SW 1271 (cell line): ENCODE results near the gene NPR2.
A peak's percentile ranks its signal among the peaks of the same experiment; 100 is the strongest.

ENCODE experiments used
- DNase-seq, 2 experiments: peaks; one replicate each; lab custom pipeline; 2025; lab: John Stamatoyannopoulos, UW

The NPR2 gene

GRCh38 chr9:35791297-35791921 is at the start of gene NPR2:
Gene NPR2 (plus strand): TSS chr9:35791591. CDS start chr9:35792409, 818 bp downstream.
- DNase-seq: no peak

GRCh38 chr9:35741740-35742139 is 49.7 kb upstream of the NPR2 start:
- no peak for DNase-seq

GRCh38 chr9:35743452-35743851 is 47.9 kb upstream of the NPR2 start:
- DNase-seq: no peak

DNA sequence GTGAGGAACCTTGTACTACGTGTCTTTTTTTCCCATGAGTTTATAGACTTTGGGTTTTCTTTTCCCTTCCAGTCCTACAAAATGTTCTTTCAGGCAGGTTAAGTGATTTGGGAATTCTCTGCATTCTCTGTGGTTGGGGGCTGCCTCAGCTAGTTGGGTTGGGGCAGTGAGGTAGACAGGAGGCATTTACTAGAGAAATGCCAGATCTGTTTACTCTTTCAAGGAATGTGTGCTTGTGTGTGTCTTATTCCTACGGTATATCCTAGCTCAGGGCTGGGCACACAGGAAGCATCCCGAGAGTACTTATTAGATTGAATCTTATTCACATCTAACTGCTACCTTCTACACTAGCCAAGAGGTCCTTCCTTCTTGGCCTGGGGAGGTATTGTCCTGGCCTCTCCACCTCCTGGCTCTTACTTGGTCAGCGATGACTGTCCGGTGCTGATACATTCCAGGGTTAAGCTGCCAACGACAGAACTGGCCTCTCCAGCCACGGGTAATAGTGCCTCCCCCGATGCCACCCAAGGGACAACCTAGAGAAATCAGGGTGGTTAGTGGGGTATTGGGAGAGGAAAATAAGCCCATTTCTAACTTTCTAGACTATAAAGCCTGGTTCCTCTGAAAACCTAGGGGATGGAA is 47.4 kb upstream of the NPR2 start:
- no peak for DNase-seq

DNA sequence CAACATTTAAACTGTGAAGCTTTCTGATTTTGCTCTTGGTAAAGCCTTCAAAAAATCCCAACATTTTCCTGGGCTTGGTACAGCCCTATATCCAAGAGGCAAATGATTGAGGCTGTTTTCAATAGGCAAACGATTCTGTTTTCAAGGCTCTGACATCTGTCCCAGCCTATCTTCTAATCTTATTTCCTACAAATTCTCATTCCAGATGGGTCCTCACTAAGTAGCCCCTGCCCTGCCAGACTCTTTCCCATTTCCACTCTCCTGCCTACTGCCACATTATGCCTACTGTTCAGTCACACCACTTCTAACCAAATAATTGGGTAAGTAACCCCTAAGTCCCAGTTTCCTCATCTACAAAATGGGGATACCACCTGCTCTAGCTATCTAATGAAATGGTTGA is 45.8 kb upstream of the NPR2 start:
- DNase-seq: no peak

- no peak for DNase-seq
Observed at GRCh38 chr9:35746583-35746982, 44.8 kb upstream of the NPR2 start.

DNA sequence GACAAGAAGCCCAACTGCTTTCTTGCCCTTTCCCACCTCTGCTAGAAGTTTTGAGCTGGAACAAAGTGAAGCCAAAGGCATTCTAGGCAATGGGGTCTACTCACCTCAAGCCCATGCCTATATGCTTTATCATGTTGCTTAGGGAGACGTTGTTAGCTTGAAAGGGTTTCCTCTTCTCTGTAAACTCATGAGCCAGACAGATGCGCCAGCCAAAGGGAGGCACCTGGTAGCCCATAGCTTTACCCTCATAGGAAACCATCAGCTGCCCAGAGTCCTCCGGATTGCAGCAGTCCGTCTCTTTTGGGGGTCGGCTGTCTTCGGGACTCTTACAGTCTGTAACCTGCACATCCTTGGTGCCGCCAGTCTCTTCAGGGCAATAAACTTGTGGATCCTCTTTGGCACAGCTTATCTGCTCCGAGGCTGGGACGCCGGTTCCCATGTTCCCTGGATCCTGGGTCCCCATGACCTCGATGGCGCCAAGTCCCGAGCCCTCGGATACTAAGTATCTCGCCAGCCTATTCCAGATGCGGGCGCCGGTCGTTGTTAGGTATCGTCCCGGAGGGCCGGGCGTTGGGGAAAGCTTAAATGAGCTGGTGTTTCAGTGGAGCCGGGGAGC is 43.0 kb upstream of the NPR2 start:
- no peak for DNase-seq

- peak; percentile 48 to 64 for DNase-seq
Observed at GRCh38 chr9:35748858-35749514, 42.4 kb upstream of the NPR2 start, which contains the start of the genes GBA2 and RGP1. Gene GBA2 (minus strand): TSS chr9:35749228. CDS start chr9:35748704, 524 bp downstream. Gene RGP1 (plus strand): TSS chr9:35749287. CDS start chr9:35749756, 469 bp downstream.

DNA sequence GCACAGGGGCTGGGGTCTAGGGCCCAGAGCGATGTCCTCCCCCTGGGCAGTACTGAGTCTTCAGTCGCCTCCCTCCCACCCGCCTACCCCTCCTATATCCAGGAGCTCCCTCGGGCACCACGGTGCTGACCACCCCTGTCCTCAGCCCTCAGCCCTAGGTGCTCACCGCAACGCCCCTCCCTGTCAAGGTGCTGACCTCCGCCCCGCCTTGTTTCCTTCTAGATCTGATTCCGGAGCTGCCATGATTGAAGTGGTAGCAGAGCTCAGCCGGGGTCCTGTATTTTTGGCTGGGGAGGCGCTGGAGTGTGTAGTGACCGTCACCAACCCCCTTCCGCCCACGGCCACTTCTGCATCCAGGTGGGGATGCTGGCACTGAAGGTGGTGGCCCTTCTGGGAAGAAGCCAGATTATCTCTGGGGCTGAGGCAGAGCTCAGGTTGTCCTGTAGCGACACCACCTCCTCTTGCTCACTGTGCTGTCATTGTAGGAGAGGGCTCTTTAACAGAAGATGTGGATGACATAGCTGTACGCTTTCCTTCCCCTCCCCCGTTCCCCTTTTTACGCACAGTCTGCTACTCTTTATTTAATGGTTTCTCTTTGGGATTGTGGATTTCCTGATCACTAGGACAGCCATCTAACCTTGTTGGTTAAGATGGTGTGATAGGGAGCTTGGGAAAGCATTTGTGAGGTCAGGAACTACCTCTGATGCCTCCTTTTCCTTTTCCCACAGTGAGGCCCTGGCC is 41.7 kb upstream of the NPR2 start:
- peak in 1 of 2 experiments; percentile 10 for DNase-seq

GRCh38 chr9:35750256-35750531 is 41.2 kb upstream of the NPR2 start:
- DNase-seq: no peak

GRCh38 chr9:35753466-35753865 is 37.9 kb upstream of the NPR2 start:
- DNase-seq: no peak

DNA sequence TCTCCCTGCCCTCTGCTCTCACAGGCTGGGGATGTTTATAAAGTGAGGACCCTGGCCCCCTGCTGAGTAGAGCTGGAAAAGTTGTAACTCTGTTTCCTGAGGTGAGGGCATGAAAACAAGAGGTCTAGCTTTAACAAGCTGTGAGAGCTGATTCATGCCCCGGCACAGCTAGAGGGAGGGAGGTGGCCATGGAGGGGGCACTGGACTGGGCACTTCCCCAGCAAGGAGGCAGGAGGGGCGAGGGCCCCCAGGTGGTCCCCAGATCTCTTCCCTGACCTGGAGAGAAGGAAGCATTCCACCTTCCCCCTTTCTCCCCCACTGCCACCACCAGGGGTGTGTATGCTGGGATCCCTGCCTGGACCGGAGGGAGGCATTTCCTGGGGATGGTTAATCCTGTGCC is 37.1 kb upstream of the NPR2 start, which contains the start of gene MSMP:
TSS of gene MSMP (minus strand) at position 13 of the 400 bp plus-strand sequence. CDS start 147 bp downstream, outside the sequence.
- DNase-seq: no peak

- no peak for DNase-seq
Observed at GRCh38 chr9:35755071-35755470, 36.3 kb upstream of the NPR2 start.

GRCh38 chr9:35756275-35757225 is 34.8 kb upstream of the NPR2 start:
- DNase-seq: peak in 1 of 2 experiments; percentile 55

- DNase-seq: peak; percentile 19 to 67
Observed at GRCh38 chr9:35757226-35757891, 34.0 kb upstream of the NPR2 start.

- no peak for DNase-seq
Observed at GRCh38 chr9:35757892-35758275, 33.5 kb upstream of the NPR2 start.

- no peak for DNase-seq
Observed at GRCh38 chr9:35758475-35759050, 32.8 kb upstream of the NPR2 start.

GRCh38 chr9:35759795-35760194 is 31.6 kb upstream of the NPR2 start:
- no peak for DNase-seq

- no peak for DNase-seq
Observed at GRCh38 chr9:35760651-35761050, 30.7 kb upstream of the NPR2 start.

DNA sequence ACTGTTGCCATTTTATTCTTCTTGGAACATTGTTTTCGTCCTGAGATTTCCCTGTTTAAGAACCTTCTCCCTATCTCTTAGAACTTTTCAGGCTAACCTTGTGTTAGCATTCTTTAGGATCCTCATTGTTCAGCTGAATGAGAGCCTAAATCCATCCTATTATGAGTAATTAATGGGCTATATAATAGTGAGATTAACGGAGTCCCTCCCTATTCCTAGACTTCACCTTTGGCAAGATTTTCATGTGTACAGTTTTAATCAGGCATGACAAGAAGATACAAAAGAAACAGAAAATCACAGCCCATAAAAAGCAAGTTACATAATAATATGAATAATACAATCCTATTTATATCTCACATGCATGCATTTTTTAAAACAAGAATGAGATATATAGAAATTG is 28.2 kb upstream of the NPR2 start:
- no peak for DNase-seq
